ENCODE results near the gene RASL12. TPM values are rescaled to one million over a fixed set of nuclear protein-coding genes. Genes with fewer than 3 reads are reported as not detected.
A peak's percentile ranks its signal among the peaks of the same experiment; 100 is the strongest.

RASL12 gene
- total and polyA plus RNA-seq, 2 of the 4 experiments (the other 2 are of a cell fraction) = 0.18 to 0.22 TPM

DNA sequence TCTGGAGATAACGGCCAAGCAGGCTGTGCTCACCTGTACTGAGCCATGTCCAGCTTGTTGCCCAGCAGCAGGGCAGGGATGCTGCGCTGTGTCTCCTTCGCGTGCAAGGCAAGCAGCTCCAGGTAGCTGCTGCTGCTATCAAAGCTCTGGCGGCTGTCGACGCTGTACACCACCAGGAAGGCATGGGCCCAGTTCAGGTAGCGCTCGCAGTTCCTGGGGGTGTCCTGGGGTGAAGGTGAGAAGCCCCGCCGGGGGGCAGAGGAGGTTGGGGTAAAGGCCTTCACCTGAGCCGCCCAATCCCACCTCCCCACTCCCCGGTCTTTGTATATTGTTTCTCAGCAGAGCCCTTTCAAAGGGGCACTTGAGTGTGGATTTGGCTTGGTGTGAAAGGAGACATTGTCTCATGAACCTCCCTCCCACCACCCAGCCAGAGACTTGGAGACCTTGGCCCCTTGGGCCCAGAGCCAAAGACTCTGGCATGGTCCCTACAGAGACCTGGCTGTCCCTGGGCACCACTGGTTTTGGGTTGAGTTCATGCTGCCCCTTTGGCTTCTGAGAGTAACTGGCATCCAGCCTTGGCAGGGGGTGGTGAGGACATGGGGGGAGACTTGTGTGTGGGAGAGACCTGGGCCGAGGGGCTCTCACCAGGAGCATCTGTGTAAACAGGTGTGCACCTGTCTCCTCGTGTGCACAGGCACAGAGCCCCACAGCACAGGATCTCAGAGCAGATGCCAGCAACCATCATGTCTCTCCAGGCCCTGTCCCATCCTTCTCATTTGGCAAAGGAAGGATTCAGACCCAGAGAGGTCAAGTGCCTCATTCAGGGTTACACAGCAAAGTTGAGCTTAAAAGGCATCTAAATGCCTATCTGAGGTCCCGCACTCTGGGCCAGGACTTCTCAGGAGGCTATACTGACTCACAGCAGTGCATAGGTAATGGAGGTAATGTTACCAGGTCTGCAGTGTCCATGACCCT is 9.1 kb downstream of the RASL12 start:
- DNase-seq (no peak), ATAC-seq (ENCODE audit: low read depth) (no peak)
- H3K79me1 ChIP-seq (ENCODE audit: low read depth in 1 of 2, low read length in 2 of 2) = no peaks in the 10 kb centered on the region
- POLR2A ChIA-PET (ENCODE audit: unreplicated experiment) = no interaction called here
- no peak overlapping the region for H3K4me3 ChIP-seq (ENCODE audit: insufficient read depth, low read depth, low read length)
- no peak overlapping the region for H2BK20ac ChIP-seq (ENCODE audit: low read depth, low read length)
- no peak overlapping the region for H2BK15ac ChIP-seq (ENCODE audit: low read depth, low read length)
- no peak overlapping the region for H4K5ac ChIP-seq (ENCODE audit: low read depth, low read length)
- WGBS, 2 experiments (ENCODE audit: extremely low coverage in 2 of 2, insufficient read length in 1 of 2) = 100% methylated on average over 2 of the region's 16 CpGs; no CpG with 5 or more reads in 1 of the 2 experiments
- H4K20me1 ChIP-seq (ENCODE audit: insufficient read depth, low read length) = no peaks in the 10 kb centered on the region
- H3K9me1 ChIP-seq (ENCODE audit: insufficient read depth, low read length) = peaks cover 8% of the 10 kb centered on the region; the same call in 1 of the 2 replicates
- no peak overlapping the region for H3K9ac ChIP-seq (ENCODE audit: low read depth, low read length)
- H3K4me2 ChIP-seq (ENCODE audit: low read depth, low read length) = no peak overlapping the region
- H3K27ac ChIP-seq (ENCODE audit: insufficient read depth, low read length) = no peak overlapping the region
- CTCF ChIA-PET = no interaction called here
- peaks cover 13% of the 10 kb centered on the region for H3K27me3 ChIP-seq (ENCODE audit: control insufficient read depth, insufficient read depth, low read length)
- no peak overlapping the region for H3K23ac ChIP-seq (ENCODE audit: low read depth, low read length)
- H3K56ac ChIP-seq (ENCODE audit: extremely low read depth, insufficient read depth, low read length) = no peak overlapping the region
- H3K14ac ChIP-seq (replicated peaks; ENCODE audit: low read depth, low read length) = no peak overlapping the region
- peak overlapping the region; percentile 12; the same call in 1 of the 2 replicates for H2AK5ac ChIP-seq (ENCODE audit: low read depth, low read length)
- no peak overlapping the region for H2AK9ac ChIP-seq (replicated peaks; ENCODE audit: low read depth, low read length, poor library complexity)
- H2BK5ac ChIP-seq (ENCODE audit: low read depth, low read length, poor library complexity, severe bottlenecking) = no peak overlapping the region
- H3K18ac ChIP-seq (ENCODE audit: low read depth, low read length) = no peak overlapping the region
- no peak overlapping the region for H4K91ac ChIP-seq (ENCODE audit: insufficient read depth, low read depth, low read length)
- H3K4ac ChIP-seq (ENCODE audit: low read depth, low read length) = no peak overlapping the region
- BruUV-seq (replicated peaks) = no TSS peak
- intact Hi-C loops (cut with micrococcal nuclease) (no loop called here), in situ Hi-C loops (cut with MboI; ENCODE audit: low sequenced_read_pairs) (no loop called here), dilution Hi-C loops (cut with HindIII; ENCODE audit: low sequenced_read_pairs, unreplicated experiment) (no loop called here)
- peaks cover 5% of the 10 kb centered on the region; the same call in 1 of the 2 replicates for H3K9me3 ChIP-seq (ENCODE audit: control insufficient read depth, insufficient read depth, low read length)
- no peak overlapping the region for H4K8ac ChIP-seq (ENCODE audit: low read depth in 2 of 2, low read length in 2 of 2)
- no peak overlapping the region for H2BK120ac ChIP-seq (ENCODE audit: low read depth, low read length)
- H2AFZ ChIP-seq (replicated peaks; ENCODE audit: low read length, poor library complexity) = no peak overlapping the region
- peaks cover 11% of the 10 kb centered on the region; the same call in 1 of the 2 replicates for H3K4me1 ChIP-seq (ENCODE audit: control insufficient read depth, insufficient read depth, low read length)
- no peaks in the 10 kb centered on the region for H3K36me3 ChIP-seq (ENCODE audit: control insufficient read depth, insufficient read depth, low read length)
- TF ChIP-seq POLR2A (IDR thresholded peaks at IDR 0.05; ENCODE audit: low read depth, low read length) (no peak), ELK1 (IDR thresholded peaks at IDR 0.05; ENCODE audit: borderline replicate concordance, low read depth, low read length) (no peak), RFX5 (IDR thresholded peaks at IDR 0.05; ENCODE audit: low read depth, low read length) (no peak), MXI1 (IDR thresholded peaks at IDR 0.05; ENCODE audit: borderline replicate concordance, low read depth, low read length) (no peak), MAFK (IDR thresholded peaks at IDR 0.05; ENCODE audit: low read depth, low read length) (no peak), CHD1 (IDR thresholded peaks at IDR 0.05; ENCODE audit: low read depth, low read length) (no peak), CEBPB (IDR thresholded peaks at IDR 0.05; ENCODE audit: low read depth, low read length) (no peak), CTCF (conservative IDR thresholded peaks at IDR 0.05; ENCODE audit: low read depth, low read length) (no peak), FOS (IDR thresholded peaks at IDR 0.05; ENCODE audit: low read depth, low read length) (no peak), RCOR1 (IDR thresholded peaks at IDR 0.05; ENCODE audit: insufficient replicate concordance, low read length) (no peak), BHLHE40 (IDR thresholded peaks at IDR 0.05; ENCODE audit: low read depth, low read length) (no peak), USF2 (IDR thresholded peaks at IDR 0.05; ENCODE audit: low read depth, low read length) (no peak), MAZ (IDR thresholded peaks at IDR 0.05; ENCODE audit: borderline replicate concordance, low read depth, low read length) (no peak), RAD21 (IDR thresholded peaks at IDR 0.05; ENCODE audit: low read length) (no peak)

All from IMR-90 (cell line).